Caco-2 (cell line): Measurements from ENCODE around the gene GJC1. TPM values are rescaled to one million over a fixed set of nuclear protein-coding genes. Genes with fewer than 3 reads are reported as not detected.
"Not testable (repeated sequence)": the region's sequence is repeated elsewhere in the genome, so short reads cannot be mapped to it uniquely, and the experiment has no call there.

Experiments
- BruUV-seq: library from RNA; stranded (reverse); fragments of 400-500 nt; replicated peaks from 2 replicates; lab custom pipeline; 2021; lab: Mats Ljungman, UMichigan
- CTCF ChIA-PET: fragments of 300-600 bp; sonication (Branson Sonifier 250); formaldehyde crosslinking; loops from one replicate; lab custom pipeline; 2022; ENCODE audit warnings: antibody characterized with exemption; lab: Charles Lee
- POLR2A ChIA-PET: fragments of 300-600 bp; sonication (Branson Sonifier 250); formaldehyde crosslinking; loops from one replicate; lab custom pipeline; 2022; ENCODE audit warnings: antibody characterized with exemption; lab: Charles Lee
- DNase-seq, 2 experiments: peaks; one replicate each; pipeline versions ENCODE4 v3.0.0 to v3.0.0-alpha.2; 2020 to 2022
- H3K27me3 ChIP-seq: replicated peaks from 2 replicates; pipeline ENCODE4 v1.6.0; 2011; ENCODE audit warnings: low read length; ENCODE audit not compliant: control insufficient read depth, insufficient read depth
- H3K36me3 ChIP-seq: 2 replicates; pipeline ENCODE4 v1.5.1; 2011; ENCODE audit warnings: low read length; ENCODE audit not compliant: control insufficient read depth, insufficient read depth
- H3K4me1 ChIP-seq: fragments of 250-450 bp; sonication (Bioruptor Pico); 2 replicates; pipeline ENCODE4 v1.5.1; 2020; ENCODE audit warnings: mild to moderate bottlenecking
- H3K4me3 ChIP-seq: 2 replicates; pipeline ENCODE4 v1.5.1; 2011; ENCODE audit warnings: low read depth, mild to moderate bottlenecking, control low read depth, low read length
- H3K9me3 ChIP-seq: fragments of 250-450 bp; sonication (Bioruptor Pico); 2 replicates; pipeline ENCODE4 v1.5.1; 2020; ENCODE audit warnings: mild to moderate bottlenecking, moderate library complexity
- H3K27ac Mint-ChIP-seq: one replicate; pipeline ENCODE4 v1.8.0; 2022; ENCODE audit warnings: mixed read lengths; ENCODE audit not compliant: unreplicated experiment
- H3K27me3 Mint-ChIP-seq: one replicate; pipeline ENCODE4 v1.8.0; 2022; ENCODE audit warnings: mixed read lengths; ENCODE audit not compliant: insufficient read depth, unreplicated experiment
- H3K36me3 Mint-ChIP-seq: one replicate; pipeline ENCODE4 v1.8.0; 2022; ENCODE audit warnings: mild to moderate bottlenecking, mixed read lengths; ENCODE audit not compliant: insufficient read depth, unreplicated experiment
- H3K4me1 Mint-ChIP-seq: one replicate; pipeline ENCODE4 v1.8.0; 2022; ENCODE audit warnings: low read depth, mixed read lengths; ENCODE audit not compliant: unreplicated experiment
- H3K4me3 Mint-ChIP-seq: one replicate; pipeline ENCODE4 v1.8.0; 2022; ENCODE audit warnings: mild to moderate bottlenecking, moderate library complexity, mixed read lengths; ENCODE audit not compliant: unreplicated experiment
- H3K9me3 Mint-ChIP-seq: one replicate; pipeline ENCODE4 v1.8.0; 2022; ENCODE audit warnings: mixed read lengths; ENCODE audit not compliant: unreplicated experiment
- CTCF ChIP-seq, 2 experiments: fragments of 200-600 bp in 1 of 2; IDR thresholded peaks; 1 replicate in 1 of 2; 2 replicates in 1 of 2; pipeline versions ENCODE4 v1.5.1 to v1.8.0; 2011 to 2022; ENCODE audit warnings: antibody characterized with exemption in 1 of 2, control low read depth in 1 of 2, inconsistent platforms in 1 of 2, low read depth in 1 of 2, low read length in 1 of 2, mild to moderate bottlenecking in 1 of 2, moderate library complexity in 1 of 2; ENCODE audit not compliant: insufficient read depth in 1 of 2, severe bottlenecking in 1 of 2, unreplicated experiment in 1 of 2
- intact Hi-C: fragments of 100-400 bp; cut with micrococcal nuclease; formaldehyde crosslinking; loops from one replicate; pipeline ENCODE4 v1.10.0; 2022; ENCODE audit not compliant: unreplicated experiment
- total RNA-seq: library from RNA; stranded (reverse); gene quantifications from 2 replicates; pipeline ENCODE4 v1.2.3, GENCODE V29; 2022

The GJC1 gene
- total RNA-seq, 1 experiment from 2014 or later, result 33.5 TPM

- Mint-ChIP-seq H3K4me3 (peak within 1 kb of the TSS; percentile 66), H3K36me3 (peaks cover 7% of the 10 kb centered on the region), H3K27me3 (no peaks in the 10 kb centered on the region), H3K27ac (no peak within 1 kb of the TSS), H3K4me1 (no peaks in the 10 kb centered on the region), H3K9me3 (no peaks in the 10 kb centered on the region)
- intact Hi-C loops, result no loop called here
- no TSS peak for BruUV-seq
- Histone ChIP-seq H3K4me3 (peak within 1 kb of the TSS; percentile 56), H3K27me3 (no peaks in the 10 kb centered on the region), H3K4me1 (peaks cover 7% of the 10 kb centered on the region), H3K9me3 (no peaks in the 10 kb centered on the region), H3K36me3 (no peaks in the 10 kb centered on the region)
- DNase-seq, result no peak
- TF ChIP-seq CTCF (IDR thresholded peaks at IDR 0.05; ENCODE audit: insufficient read depth in 1 of 2, low read depth in 1 of 2, low read length in 1 of 2, severe bottlenecking in 1 of 2, unreplicated experiment in 1 of 2), result no peak
- ChIA-PET POLR2A (no interaction called here), CTCF (interaction anchor here (1.5 kb wide), 1 partner anchor 17 kb away, joined by 4 read pairs; no protein-coding TSS in a partner anchor)
These were observed 71.5 kb downstream of the GJC1 start, which contains the start of gene ADAM11 for GRCh38 chr17:44758414-44759085. Gene ADAM11 (plus strand): TSS chr17:44758988. CDS start chr17:44759200, 212 bp downstream.

DNA sequence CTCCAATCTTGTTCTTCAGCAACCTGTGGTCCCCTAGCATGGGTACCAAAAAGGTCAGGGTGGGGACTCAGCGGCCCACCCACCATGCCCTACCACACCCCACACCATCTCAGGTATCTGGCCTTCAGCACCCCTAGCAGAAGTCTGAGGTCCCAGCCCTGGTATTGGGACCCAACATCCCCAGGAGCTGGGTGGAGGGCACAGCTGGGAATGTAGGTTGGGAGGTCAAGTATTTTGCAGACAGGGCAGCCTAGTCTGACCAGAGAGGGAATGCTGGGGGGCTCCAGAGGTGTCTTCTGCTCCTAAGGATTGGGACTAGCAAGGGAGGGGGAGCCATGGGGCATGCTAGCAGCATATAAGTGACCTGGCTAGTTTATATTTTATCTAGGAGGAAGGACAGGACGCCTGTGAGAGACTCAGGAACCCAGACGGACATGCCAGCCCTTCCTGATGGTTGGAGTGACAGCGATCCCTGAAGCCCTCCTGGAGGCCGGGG lies 72.1 kb downstream of the GJC1 start:
- intact Hi-C loops, result no loop called here
- POLR2A ChIA-PET, result no interaction called here
- H3K4me3 ChIP-seq, result no peak overlapping the region
- BruUV-seq, result no TSS peak
- no peak for TF ChIP-seq CTCF (IDR thresholded peaks at IDR 0.05; ENCODE audit: insufficient read depth in 1 of 2, low read depth in 1 of 2, low read length in 1 of 2, severe bottlenecking in 1 of 2, unreplicated experiment in 1 of 2)
- Mint-ChIP-seq H3K4me1 (no peaks in the 10 kb centered on the region), H3K4me3 (peak overlapping the region; percentile 66), H3K27ac (no peak overlapping the region), H3K27me3 (no peaks in the 10 kb centered on the region), H3K36me3 (peaks cover 7% of the 10 kb centered on the region), H3K9me3 (no peaks in the 10 kb centered on the region)
- no peaks in the 10 kb centered on the region for H3K36me3 ChIP-seq
- H3K27me3 ChIP-seq, result no peaks in the 10 kb centered on the region
- no peaks in the 10 kb centered on the region for H3K9me3 ChIP-seq
- CTCF ChIA-PET, result no interaction called here
- peaks cover 7% of the 10 kb centered on the region for H3K4me1 ChIP-seq
- DNase-seq, result no peak

DNA sequence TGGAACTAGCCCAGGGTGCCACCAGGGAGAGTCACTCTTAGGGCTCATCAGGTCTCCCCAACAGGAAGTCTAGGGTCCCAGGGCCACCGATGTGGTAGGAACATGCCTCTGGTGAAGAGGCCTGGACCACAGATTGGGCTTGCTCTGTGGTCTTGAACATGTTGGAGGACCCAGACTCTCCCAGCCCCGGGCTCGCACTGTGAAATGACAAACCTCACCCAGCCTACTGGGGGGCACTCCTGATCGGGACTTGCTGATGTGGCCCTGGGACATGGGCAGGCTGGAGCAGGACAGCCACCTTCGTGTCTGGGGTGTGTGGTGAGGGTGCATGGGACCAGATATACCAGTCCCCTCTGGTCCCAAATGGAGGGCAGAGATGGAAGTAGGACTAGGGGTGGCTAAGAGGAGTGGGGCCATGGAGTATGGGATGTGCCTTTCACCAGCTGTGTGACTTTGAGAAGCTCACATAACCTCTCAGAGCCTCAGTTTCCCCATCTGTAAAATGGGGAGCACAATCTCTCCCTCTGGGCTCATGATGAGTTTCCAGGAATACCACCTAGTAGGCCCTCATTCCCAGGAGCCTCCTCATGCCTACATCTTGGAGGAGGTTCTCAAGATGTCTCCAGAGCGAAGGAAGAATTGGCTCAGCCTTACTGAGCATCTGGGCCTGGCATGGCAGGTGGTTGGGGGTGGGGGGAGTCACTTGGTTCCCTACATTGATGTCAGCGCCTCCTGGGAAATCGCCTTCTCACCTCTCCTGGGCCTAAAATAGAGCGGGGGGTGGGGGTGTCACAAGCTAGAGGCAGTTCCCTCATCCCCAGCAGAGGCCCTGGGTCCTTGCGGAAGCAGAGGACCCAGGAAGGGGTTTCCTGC lies 72.8 kb downstream of the GJC1 start:
- CTCF ChIA-PET, result interaction anchor here (0.7 kb wide), 1 partner anchor 18 kb away, joined by 4 read pairs; no protein-coding TSS in a partner anchor

DNA sequence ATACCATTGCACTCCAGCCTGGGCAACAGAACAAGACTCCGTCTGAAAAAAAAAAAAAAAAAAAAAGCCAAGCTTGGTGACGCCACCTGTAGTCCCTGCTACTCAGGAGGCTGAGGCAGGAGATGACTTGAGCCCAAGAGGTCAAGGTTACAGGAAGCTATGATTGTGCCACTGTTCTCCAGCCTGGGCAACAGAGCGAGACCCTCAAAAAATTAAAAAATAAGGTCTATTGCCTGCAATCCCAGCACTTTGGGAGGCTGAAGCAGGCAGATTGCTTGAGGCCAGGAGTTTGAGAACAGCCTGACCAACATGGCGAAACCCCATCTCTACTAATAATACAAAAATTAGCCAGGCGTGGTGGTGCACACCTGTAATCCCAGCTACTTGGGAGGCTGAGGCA lies 74.9 kb downstream of the GJC1 start:
- BruUV-seq, CTCF ChIA-PET: not testable (repeated sequence)

More for the DNA sequence above, 72.8 kb downstream of the GJC1 start:
- Mint-ChIP-seq H3K4me1 (no peaks in the 10 kb centered on the region), H3K27ac (no peak overlapping the region), H3K36me3 (peaks cover 7% of the 10 kb centered on the region), H3K9me3 (no peaks in the 10 kb centered on the region), H3K4me3 (no peak overlapping the region), H3K27me3 (no peaks in the 10 kb centered on the region)
- H3K4me1 ChIP-seq, result peaks cover 7% of the 10 kb centered on the region
- intact Hi-C loops, result no loop called here
- no peaks in the 10 kb centered on the region for H3K27me3 ChIP-seq
- no peaks in the 10 kb centered on the region for H3K36me3 ChIP-seq
- BruUV-seq, result no TSS peak
- H3K4me3 ChIP-seq, result no peak overlapping the region
- no peaks in the 10 kb centered on the region for H3K9me3 ChIP-seq
- no peak for TF ChIP-seq CTCF (IDR thresholded peaks at IDR 0.05; ENCODE audit: insufficient read depth in 1 of 2, low read depth in 1 of 2, low read length in 1 of 2, severe bottlenecking in 1 of 2, unreplicated experiment in 1 of 2)
- DNase-seq, result no peak
- POLR2A ChIA-PET, result interaction anchor here (0.6 kb wide), 1 partner anchor 30 kb away, joined by 3 read pairs; no protein-coding TSS in a partner anchor

More for the DNA sequence above, 74.9 kb downstream of the GJC1 start:
- H3K36me3 ChIP-seq, H3K4me3 Mint-ChIP-seq, H3K27ac Mint-ChIP-seq, H3K9me3 ChIP-seq, H3K27me3 Mint-ChIP-seq, intact Hi-C loops, DNase-seq, H3K27me3 ChIP-seq, H3K9me3 Mint-ChIP-seq, H3K4me3 ChIP-seq, H3K4me1 Mint-ChIP-seq, H3K4me1 ChIP-seq: not testable (repeated sequence)
- H3K36me3 Mint-ChIP-seq, result peaks cover 13% of the 10 kb centered on the region
- POLR2A ChIA-PET, result interaction anchor here (0.7 kb wide), 1 partner anchor 9 kb away, joined by 4 read pairs; no protein-coding TSS in a partner anchor
